HG02623 (cell line): ENCODE measurements around the gene BAHCC1.

Experiments
- ATAC-seq: cut with Tn5 transposase; IDR thresholded peaks from one replicate; pipeline ENCODE4 v1.9.1; 2021; ENCODE audit warnings: moderate library complexity; ENCODE audit not compliant: unreplicated experiment

Gene BAHCC1

GRCh38 chr17:81366648-81367047 is 28.6 kb upstream of the BAHCC1 start:
- no peak for ATAC-seq

GRCh38 chr17:81367171-81367570 is 28.1 kb upstream of the BAHCC1 start:
- no peak for ATAC-seq

GRCh38 chr17:81368161-81369022 is 26.9 kb upstream of the BAHCC1 start:
- ATAC-seq: no peak

- ATAC-seq: no peak
These were observed 25.0 kb upstream of the BAHCC1 start for GRCh38 chr17:81370294-81370693.

GRCh38 chr17:81371910-81372760 is 23.1 kb upstream of the BAHCC1 start:
- ATAC-seq: no peak

- no peak for ATAC-seq
These were observed 21.6 kb upstream of the BAHCC1 start for GRCh38 chr17:81373536-81374160.

GRCh38 chr17:81374890-81375289 is 20.4 kb upstream of the BAHCC1 start:
- ATAC-seq: no peak

GRCh38 chr17:81376946-81377714 is 18.1 kb upstream of the BAHCC1 start:
- no peak for ATAC-seq

- no peak for ATAC-seq
These were observed 16.2 kb upstream of the BAHCC1 start for GRCh38 chr17:81378941-81379511.

GRCh38 chr17:81379523-81379942 is 15.7 kb upstream of the BAHCC1 start:
- ATAC-seq: no peak

- no peak for ATAC-seq
These were observed 15.1 kb upstream of the BAHCC1 start for GRCh38 chr17:81380131-81380530.

GRCh38 chr17:81380666-81381518 is 14.4 kb upstream of the BAHCC1 start:
- no peak for ATAC-seq

GRCh38 chr17:81381632-81382577 is 13.4 kb upstream of the BAHCC1 start:
- ATAC-seq: no peak

- no peak for ATAC-seq
These were observed 12.4 kb upstream of the BAHCC1 start for GRCh38 chr17:81382851-81383250.

- ATAC-seq: no peak
These were observed 11.5 kb upstream of the BAHCC1 start for GRCh38 chr17:81383504-81384421.

- ATAC-seq: no peak
These were observed 10.3 kb upstream of the BAHCC1 start for GRCh38 chr17:81384929-81385319.
